Panc1 (cell line): ENCODE data around the gene SERPINA12. TPM values are rescaled to one million over a fixed set of nuclear protein-coding genes. Genes with fewer than 3 reads are reported as not detected.

Experiments
- ATAC-seq: fragments of 200-7000 bp; cut with Tn5 transposase; 2 replicates; pipeline ENCODE4 v1.9.1; 2020; ENCODE audit warnings: mild to moderate bottlenecking, moderate library complexity
- BruUV-seq: library from RNA; stranded (reverse); fragments of 400-500 nt; replicated peaks from 2 replicates; lab custom pipeline; 2021; lab: Mats Ljungman, UMichigan
- CTCF ChIA-PET: fragments of 300-600 bp; sonication (Branson Sonifier 250); formaldehyde crosslinking; loops from one replicate; lab custom pipeline; 2022; ENCODE audit warnings: antibody characterized with exemption; lab: Charles Lee
- POLR2A ChIA-PET: fragments of 300-600 bp; sonication (Branson Sonifier 250); formaldehyde crosslinking; loops from one replicate; lab custom pipeline; 2022; ENCODE audit warnings: antibody characterized with exemption; lab: Charles Lee
- DNase-seq: peaks from one replicate; pipeline ENCODE4 v3.0.0-alpha.2; 2010; ENCODE audit warnings: low read depth, low spot score
- H3K27ac ChIP-seq: 2 replicates; pipeline ENCODE4 v1.5.1; 2011; ENCODE audit warnings: mild to moderate bottlenecking, low read length, inconsistent platforms
- H3K27me3 ChIP-seq: fragments of 200-500 bp; sonication (Bioruptor generic); 2 replicates; pipeline ENCODE4 v1.6.0; 2014; ENCODE audit warnings: low read length, inconsistent platforms; ENCODE audit not compliant: control insufficient read depth, insufficient read depth
- H3K36me3 ChIP-seq: fragments of 200-500 bp; sonication (Bioruptor generic); 2 replicates; pipeline ENCODE4 v1.5.1; 2014; ENCODE audit warnings: inconsistent platforms, mild to moderate bottlenecking, low read length, moderate library complexity; ENCODE audit not compliant: control insufficient read depth, insufficient read depth
- H3K4me1 ChIP-seq: 2 replicates; pipeline ENCODE4 v1.5.1; 2011; ENCODE audit warnings: inconsistent platforms, mild to moderate bottlenecking, low read length, moderate library complexity; ENCODE audit not compliant: control insufficient read depth, insufficient read depth
- H3K4me3 ChIP-seq, 2 experiments: 2 replicates each; pipeline ENCODE4 v1.5.1; 2011 to 2012; ENCODE audit warnings: low read depth in 2 of 2, low read length in 2 of 2, mild to moderate bottlenecking in 2 of 2, inconsistent platforms in 1 of 2, moderate library complexity in 1 of 2
- H3K9me3 ChIP-seq: fragments of 200-500 bp; sonication (Bioruptor generic); 2 replicates; pipeline ENCODE4 v1.5.1; 2014; ENCODE audit warnings: low read depth, mild to moderate bottlenecking, inconsistent platforms, low read length, moderate library complexity; ENCODE audit not compliant: control insufficient read depth, insufficient read depth
- CTCF ChIP-seq: fragments of 450-650 bp; IDR thresholded peaks from 2 replicates; pipeline ENCODE4 v1.5.1; 2017; ENCODE audit warnings: mild to moderate bottlenecking
- POLR2AphosphoS5 ChIP-seq: IDR thresholded peaks from 2 replicates; pipeline ENCODE4 v1.6.1; 2012; ENCODE audit warnings: mild to moderate bottlenecking, low read depth, low read length, moderate library complexity
- REST ChIP-seq, 2 experiments: IDR thresholded peaks; 2 replicates each; pipeline ENCODE4 v1.6.1; 2011 to 2012; ENCODE audit warnings: low read depth in 2 of 2, control low read depth in 1 of 2, low read length in 1 of 2, mild to moderate bottlenecking in 1 of 2, moderate library complexity in 1 of 2; ENCODE audit not compliant: insufficient read depth in 1 of 2
- SIN3A ChIP-seq: IDR thresholded peaks from 2 replicates; pipeline ENCODE4 v1.6.1; 2012; ENCODE audit warnings: low read depth, mild to moderate bottlenecking, low read length, moderate library complexity, borderline replicate concordance; ENCODE audit not compliant: insufficient read depth
- TCF7L2 ChIP-seq: IDR thresholded peaks from 2 replicates; pipeline ENCODE4 v1.6.1; 2011; ENCODE audit warnings: mild to moderate bottlenecking, low read depth, low read length, inconsistent platforms
- in situ Hi-C: cut with HindIII; loops from 2 replicates; pipeline ENCODE4 v1.10.0; 2016; ENCODE audit warnings: low sequenced_read_pairs, low pct_unique_long_range_greater_than_20kb
- intact Hi-C: fragments of 100-400 bp; cut with micrococcal nuclease; formaldehyde crosslinking; loops from one replicate; pipeline ENCODE4 v1.10.0; 2022; ENCODE audit not compliant: unreplicated experiment
- total RNA-seq: library from RNA; stranded (reverse); gene quantifications from one replicate; pipeline ENCODE4 v1.2.1, GENCODE V29; 2021; ENCODE audit not compliant: unreplicated experiment

Gene SERPINA12
- total RNA-seq, 1 experiment from 2014 or later, result not detected

GRCh38 chr14:94464290-94464689, 45.0 kb downstream of the SERPINA12 start:
- no peak for TF ChIP-seq TCF7L2
- TF ChIP-seq SIN3A, result no peak
- no peak for TF ChIP-seq POLR2AphosphoS5
- TF ChIP-seq REST (IDR thresholded peaks at IDR 0.05; ENCODE audit: insufficient read depth in 1 of 2, low read depth in 2 of 2, low read length in 1 of 2), result no peak
- no peak for TF ChIP-seq CTCF
- H3K9me3 ChIP-seq, result no peaks in the 10 kb centered on the region
- no peaks in the 10 kb centered on the region for H3K27me3 ChIP-seq
- no peak overlapping the region for H3K4me3 ChIP-seq
- H3K36me3 ChIP-seq, result no peaks in the 10 kb centered on the region
- H3K4me1 ChIP-seq, result no peaks in the 10 kb centered on the region
- in situ Hi-C loops (no loop called here), intact Hi-C loops (no loop called here)
- no peak for DNase-seq
- no peak overlapping the region for H3K27ac ChIP-seq
- no TSS peak for BruUV-seq
- POLR2A ChIA-PET, result no interaction called here
- CTCF ChIA-PET, result no interaction called here
- no peak for ATAC-seq

GRCh38 chr14:94462763-94463572, 46.3 kb downstream of the SERPINA12 start:
- ChIA-PET CTCF (no interaction called here), POLR2A (no interaction called here)
- no peaks in the 10 kb centered on the region for H3K36me3 ChIP-seq
- in situ Hi-C loops, result no loop called here
- intact Hi-C loops, result no loop called here
- ATAC-seq (no peak), DNase-seq (no peak)
- no peaks in the 10 kb centered on the region for H3K27me3 ChIP-seq
- no peak overlapping the region for H3K4me3 ChIP-seq
- H3K27ac ChIP-seq, result no peak overlapping the region
- no TSS peak for BruUV-seq
- no peaks in the 10 kb centered on the region for H3K9me3 ChIP-seq
- TF ChIP-seq TCF7L2 (no peak), POLR2AphosphoS5 (no peak), CTCF (no peak), REST (IDR thresholded peaks at IDR 0.05; ENCODE audit: insufficient read depth in 1 of 2, low read depth in 2 of 2, low read length in 1 of 2) (no peak), SIN3A (no peak)
- no peaks in the 10 kb centered on the region for H3K4me1 ChIP-seq
